K562 (cell line): ENCODE measurements around the gene LMF2. TPM values are rescaled to one million over a fixed set of nuclear protein-coding genes. Genes with fewer than 3 reads are reported as not detected.
A peak's percentile ranks its signal among the peaks of the same experiment; 100 is the strongest.

Source experiments
- ATAC-seq: fragments of 200-7000 bp; cut with Tn5 transposase; 3 replicates; pipeline ENCODE4 v1.9.1; 2020; ENCODE audit warnings: moderate library complexity
- BruUV-seq: library from RNA; stranded (reverse); fragments of 400-500 nt; replicated peaks from 2 replicates; lab custom pipeline; 2021; lab: Mats Ljungman, UMichigan
- CTCF ChIA-PET: fragments of 300-600 bp; formaldehyde crosslinking; extraction: SDS; loops from one replicate; lab custom pipeline; 2021; ENCODE audit warnings: low intra/inter-chr PET ratio; lab: Yijun Ruan, JAX
- POLR2A ChIA-PET: fragments of 300-600, 350-650 bp; sonication (Branson Sonifier 250); formaldehyde crosslinking; extraction: SDS; loops from one replicate; lab custom pipeline; 2021; ENCODE audit warnings: antibody characterized with exemption, inconsistent platforms; lab: Yijun Ruan, JAX
- DNase-seq, 4 experiments: peaks; one replicate each; pipeline versions ENCODE4 v3.0.0 to v3.0.0-alpha.2; 2011 to 2018; ENCODE audit warnings: low spot score in 3 of 4, mixed read lengths in 3 of 4; ENCODE audit errors: extremely low read depth in 1 of 4
- FAIRE-seq: peaks from 2 replicates; lab custom pipeline; 2011; peaks lifted over from hg19 to GRCh38; lab: Jason Lieb, UNC
- H2AFZ ChIP-seq: 2 replicates; pipeline ENCODE4 v1.6.0; 2011; ENCODE audit warnings: low read depth, low read length, control low read depth, inconsistent platforms
- H3K27ac ChIP-seq: fragments of 200-600 bp; 3 replicates; pipeline ENCODE4 v1.8.0; 2011; ENCODE audit warnings: low read depth, mild to moderate bottlenecking, control low read depth, inconsistent platforms, low read length, moderate library complexity, mixed read lengths; ENCODE audit errors: extremely low read depth
- H3K27me3 ChIP-seq, 2 experiments: fragments of 300-600 bp in 1 of 2; 2 replicates in 1 of 2; 3 replicates in 1 of 2; pipeline versions ENCODE4 v1.6.0 to v1.8.0; 2011; ENCODE audit warnings: inconsistent platforms in 2 of 2, low read length in 2 of 2, mild to moderate bottlenecking in 1 of 2, mixed read lengths in 1 of 2, moderate library complexity in 1 of 2; ENCODE audit not compliant: control insufficient read depth in 2 of 2, insufficient read depth in 2 of 2
- H3K36me3 ChIP-seq: fragments of 300-600 bp; 3 replicates; pipeline ENCODE4 v1.8.0; 2011; ENCODE audit warnings: mild to moderate bottlenecking, low read length, inconsistent platforms; ENCODE audit not compliant: control insufficient read depth, insufficient read depth
- H3K4me1 ChIP-seq, 2 experiments: fragments of 200-600 bp in 1 of 2; replicated peaks in 1 of 2; 2 replicates in 1 of 2; 3 replicates in 1 of 2; pipeline versions ENCODE4 v1.5.1 to v1.8.0; 2011; ENCODE audit warnings: inconsistent platforms in 2 of 2, low read length in 2 of 2, mild to moderate bottlenecking in 1 of 2, mixed read lengths in 1 of 2, moderate library complexity in 1 of 2; ENCODE audit not compliant: control insufficient read depth in 2 of 2, insufficient read depth in 2 of 2
- H3K4me2 ChIP-seq: 2 replicates; pipeline ENCODE4 v1.6.1; 2011; ENCODE audit warnings: low read length, control low read depth, inconsistent platforms, mixed read lengths; ENCODE audit not compliant: insufficient read depth
- H3K4me3 ChIP-seq: fragments of 200-600 bp; sonication (generic), shearing (Covaris generic); 2 replicates; pipeline ENCODE4 v1.5.1; 2016; ENCODE audit warnings: control low read depth, inconsistent platforms
- H3K79me2 ChIP-seq: fragments of 200-600 bp; 3 replicates; pipeline ENCODE4 v1.8.0; 2011; ENCODE audit warnings: low read length, inconsistent platforms; ENCODE audit not compliant: control insufficient read depth, insufficient read depth
- H3K9ac ChIP-seq, 2 experiments: 2 replicates each; pipeline versions ENCODE4 v1.6.0 to v1.6.1; 2011; ENCODE audit warnings: low read depth in 2 of 2, low read length in 2 of 2, control low read depth in 1 of 2, inconsistent platforms in 1 of 2, mild to moderate bottlenecking in 1 of 2, mixed read lengths in 1 of 2; ENCODE audit not compliant: insufficient read depth in 1 of 2
- H3K9me1 ChIP-seq: one replicate; pipeline ENCODE4 v1.6.0; 2011; ENCODE audit warnings: inconsistent platforms, mild to moderate bottlenecking, low read length, moderate library complexity; ENCODE audit not compliant: control insufficient read depth, insufficient read depth
- H3K9me3 ChIP-seq: replicated peaks from 2 replicates; pipeline ENCODE4 v1.5.1; 2011; ENCODE audit warnings: low read depth, low read length, inconsistent platforms; ENCODE audit not compliant: control insufficient read depth, insufficient read depth
- H4K20me1 ChIP-seq: replicated peaks from 2 replicates; pipeline ENCODE4 v1.6.1; 2011; ENCODE audit warnings: low read length, inconsistent platforms, mixed read lengths; ENCODE audit not compliant: control insufficient read depth, insufficient read depth
- CHD2 ChIP-seq: IDR thresholded peaks from 2 replicates; pipeline ENCODE4 v1.6.1; 2011; ENCODE audit warnings: low read depth, low read length
- DDX20 ChIP-seq: fragments of 450-650 bp; IDR thresholded peaks from 2 replicates; pipeline ENCODE4 v1.6.1; 2016; ENCODE audit warnings: missing genetic modification characterization, low read depth, mild to moderate bottlenecking, missing compliant biosample characterization, moderate library complexity
- GATAD2B ChIP-seq: fragments of 450-650 bp; IDR thresholded peaks from 2 replicates; pipeline ENCODE4 v1.6.1; 2017; ENCODE audit warnings: mild to moderate bottlenecking, borderline replicate concordance
- HMG20A ChIP-seq: fragments of 450-650 bp; formaldehyde crosslinking; conservative IDR thresholded peaks from 2 replicates; pipeline ENCODE4 v1.4.0; 2020; ENCODE audit warnings: mild to moderate bottlenecking, mixed read lengths
- KDM5B ChIP-seq: fragments of 200-600 bp; sonication (generic); IDR thresholded peaks from 2 replicates; pipeline ENCODE4 v1.6.1; 2012; ENCODE audit warnings: low read depth, mild to moderate bottlenecking, moderate library complexity, low read length, control low read depth, inconsistent platforms; ENCODE audit not compliant: insufficient replicate concordance
- NCOR1 ChIP-seq: fragments of 450-650 bp; IDR thresholded peaks from 2 replicates; pipeline ENCODE4 v1.6.1; 2016; ENCODE audit warnings: mild to moderate bottlenecking, moderate library complexity
- NFRKB ChIP-seq: fragments of 450-650 bp; IDR thresholded peaks from 2 replicates; pipeline ENCODE4 v1.6.1; 2016; ENCODE audit warnings: low read depth
- PPARD ChIP-seq: fragments of 250-450 bp; sonication (Bioruptor Pico); IDR thresholded peaks from 2 replicates; pipeline ENCODE4 v1.8.0; 2022; ENCODE audit warnings: inconsistent platforms, mild to moderate bottlenecking, moderate library complexity
- PRMT5 ChIP-seq: sonication (generic); formaldehyde crosslinking; IDR thresholded peaks from 2 replicates; pipeline ENCODE4 v1.5.0; 2020; ENCODE audit warnings: missing genetic modification reagents
- RBM15 ChIP-seq: fragments of 200-400 bp; formaldehyde crosslinking; IDR thresholded peaks from 2 replicates; pipeline ENCODE4 v1.6.1; 2018; ENCODE audit warnings: mild to moderate bottlenecking, low read length, moderate library complexity; ENCODE audit not compliant: insufficient read depth
- RBM22 ChIP-seq: fragments of 200-400 bp; formaldehyde crosslinking; IDR thresholded peaks from 2 replicates; pipeline ENCODE4 v1.6.1; 2018; ENCODE audit warnings: low read length, low read depth; ENCODE audit not compliant: poor library complexity, severe bottlenecking
- SMARCE1 ChIP-seq: fragments of 450-650 bp; IDR thresholded peaks from 2 replicates; pipeline ENCODE4 v1.7.1; 2016; ENCODE audit warnings: mild to moderate bottlenecking
- SOX6 ChIP-seq: fragments of 450-650 bp; IDR thresholded peaks from 2 replicates; pipeline ENCODE4 v1.6.1; 2014; ENCODE audit warnings: mild to moderate bottlenecking
- STAT5A ChIP-seq: IDR thresholded peaks from 2 replicates; pipeline ENCODE4 v1.6.1; 2012; ENCODE audit warnings: low read length, inconsistent platforms, borderline replicate concordance
- TARDBP ChIP-seq: fragments of 450-650 bp; IDR thresholded peaks from 2 replicates; pipeline ENCODE4 v1.6.1; 2016
- TBP ChIP-seq: optimal IDR thresholded peaks from 2 replicates; pipeline ENCODE3; 2011; ENCODE audit warnings: low read depth, low read length, improper control_type of control experiment
- TSHZ1 ChIP-seq: fragments of 250-450 bp; sonication (Bioruptor Pico); IDR thresholded peaks from 2 replicates; pipeline ENCODE4 v1.4.0; 2020; ENCODE audit warnings: mild to moderate bottlenecking, moderate library complexity
- ZBED1 ChIP-seq: IDR thresholded peaks from 2 replicates; pipeline ENCODE4 v1.6.1; 2014
- ZNF280A ChIP-seq: fragments of 450-650 bp; IDR thresholded peaks from 2 replicates; pipeline ENCODE4 v1.6.1; 2018; ENCODE audit warnings: mild to moderate bottlenecking, low read depth; ENCODE audit not compliant: partially characterized antibody
- whole genome bisulfite sequencing: fragments of 100-300 bp; shearing (Covaris generic); methylation state at CpG from one replicate; pipeline ENCODE4 v1.1.6; 2016; ENCODE audit warnings: low coverage, mixed read lengths; ENCODE audit not compliant: insufficient coverage; ENCODE audit errors: missing lambda C conversion rate; 5-methylcytosine and 5-hydroxymethylcytosine counted together
- in situ Hi-C: fragments of 300-500 bp; cut with MboI; formaldehyde crosslinking; loops from 4 replicates; pipeline ENCODE4 v1.15.0; 2018; ENCODE audit warnings: inconsistent platforms, mixed read lengths
- intact Hi-C: fragments of 100-400 bp; cut with micrococcal nuclease; formaldehyde crosslinking; loops from 2 replicates; pipeline ENCODE4 v1.14.2; 2022
- polyA plus RNA-seq, 8 experiments: library from polyadenylated mRNA; depleted of rRNA in 4 of 8; stranded (reverse) in 5 of 8; unstranded in 3 of 8; fragments of >200 nt; fragmentation: Nextera tagmentation in 2 of 8; fragmentation: Illumina TruSeq in 1 of 8; extraction: Ambion mirVana in 2 of 8; extraction: Trizol in 1 of 8; gene quantifications; 2 replicates each; pipeline versions ENCODE4 v1.2.1 to v1.2.3, GENCODE V29; 2011 to 2014; ENCODE audit warnings: inconsistent platforms in 1 of 8, missing spikeins in 1 of 8
- total RNA-seq, 7 experiments: library from RNA; depleted of rRNA in 6 of 7; stranded (reverse); fragments of >200 nt in 6 of 7; fragmentation: Illumina TruSeq in 2 of 7; extraction: Trizol in 2 of 7; gene quantifications; 2 replicates each; pipeline versions ENCODE4 v1.2.1 to v1.2.3, GENCODE V29; 2011 to 2021; ENCODE audit warnings: low replicate concordance in 1 of 7

The LMF2 gene
- total and polyA plus RNA-seq, 9 of the 15 experiments (the other 6 are each of a cell fraction or from before 2014, with no cell fraction given) = 0.08 to 37.1 (median 7.6) TPM

GRCh38 chr22:50526108-50526833 is 18.8 kb upstream of the LMF2 start:
- ChIA-PET POLR2A (interaction anchor here (0.7 to 5.3 kb wide), 7 partner anchors 11 to 57 kb away, joined by 3 to 65 read pairs (median 5); partner anchors contain the start of genes CHKB, LMF2, NCAPH2 and SYCE3), CTCF (interaction anchor here (1.2 kb wide), 1 partner anchor 49 kb away, joined by 3 read pairs; no protein-coding TSS in a partner anchor)
- intact Hi-C loops = loop anchor here (1.0 to 5.0 kb wide), 2 partner anchors 8 to 36 kb away; partner anchors contain the start of gene SYCE3
- H2AFZ ChIP-seq = peak overlapping the region; percentile 82
- peak; percentile 72 to 78 (median 76) for DNase-seq
- H3K4me1 ChIP-seq = peaks cover 8 to 72% of the 10 kb centered on the region in 2 experiments; a peak in 4 of 5 replicates
- under 1% methylated on average over 33 of the region's 77 CpGs for WGBS
- H3K4me3 ChIP-seq = peak overlapping the region; percentile 71
- peak; percentile 59 for ATAC-seq
- peak overlapping the region; percentile 89 for H3K27ac ChIP-seq
- in situ Hi-C loops = no loop called here
- peak overlapping the region; percentile 86 to 96 for H3K9ac ChIP-seq
- FAIRE-seq = no peak
- peak overlapping the region; percentile 88 for H3K4me2 ChIP-seq
- H3K79me2 ChIP-seq = peaks cover 34% of the 10 kb centered on the region
- peaks cover 35% of the 10 kb centered on the region; the same call in 1 of the 3 replicates for H3K36me3 ChIP-seq
- peaks cover 12% of the 10 kb centered on the region; the same call in 1 of the 2 replicates for H4K20me1 ChIP-seq
- no TSS peak for BruUV-seq
- no peaks in the 10 kb centered on the region for H3K27me3 ChIP-seq
- 0 out of 2 replicates have a peak, but pooled peaks cover 2% of the 10 kb centered on the region for H3K9me3 ChIP-seq
- H3K9me1 ChIP-seq = no peaks in the 10 kb centered on the region
- TF ChIP-seq ZNF280A (no peak), DDX20 (no peak), TSHZ1 (CRISPR knock-in tag) (no peak), RBM15 (no peak), ZBED1 (no peak), TARDBP (peak; percentile 58; the same call in 1 of the 2 replicates), PRMT5 (CRISPR knock-in tag) (no peak), STAT5A (no peak), PPARD (CRISPR knock-in tag) (no peak), RBM22 (peak; percentile 67), KDM5B (no peak), NFRKB (peak; percentile 52; the same call in 1 of the 2 replicates), TBP (peak; percentile 35), SOX6 (no peak), HMG20A (CRISPR knock-in tag) (no peak), NCOR1 (no peak), SMARCE1 (no peak), GATAD2B (peak; percentile 79; the same call in 1 of the 2 replicates), CHD2 (no peak)
